Heart left ventricle (tissue), 16 donors: Measurements from ENCODE around the gene CIAO2A. TPM values are rescaled to one million over a fixed set of nuclear protein-coding genes. Genes with fewer than 3 reads are reported as not detected.
A peak's percentile ranks its signal among the peaks of the same experiment; 100 is the strongest.

Experiments
- ATAC-seq, 4 donors: fragments of 200-7000 bp; cut with Tn5 transposase; one replicate each; pipeline ENCODE4 v1.9.1; 2020 to 2022; ENCODE audit warnings: moderate library complexity in 4 of 4, mild to moderate bottlenecking in 3 of 4, moderate number of reproducible peaks in 1 of 4
- DNase-seq, 5 donors: peaks; one replicate each; pipeline ENCODE4 v3.0.0-alpha.2; 2020
- H3K27ac ChIP-seq, 12 donors: fragments of 200-600 bp; sonication (generic) in 4 of 12; one replicate each; pipeline versions ENCODE4 v1.5.0 to v1.8.0; 2016 to 2022; ENCODE audit warnings: mild to moderate bottlenecking in 2 of 12
- H3K27me3 ChIP-seq, 9 donors: fragments of 200-600 bp; sonication (generic) in 2 of 9; one replicate each; pipeline versions ENCODE4 v1.5.1 to v1.8.0; 2016 to 2022; ENCODE audit warnings: mild to moderate bottlenecking in 3 of 9
- H3K36me3 ChIP-seq, 9 donors: fragments of 200-600 bp; sonication (generic) in 2 of 9; one replicate each; pipeline versions ENCODE4 v1.5.0 to v1.8.0; 2018 to 2022; ENCODE audit warnings: mild to moderate bottlenecking in 2 of 9
- H3K4me1 ChIP-seq, 12 donors: fragments of 200-600 bp; sonication (generic) in 4 of 12; one replicate each; pipeline versions ENCODE4 v1.5.0 to v1.8.0; 2016 to 2022; ENCODE audit warnings: mild to moderate bottlenecking in 3 of 12
- H3K4me3 ChIP-seq, 12 donors: fragments of 200-600 bp; sonication (generic) in 4 of 12; one replicate each; pipeline versions ENCODE4 v1.5.0 to v1.8.0; 2017 to 2022; ENCODE audit warnings: mild to moderate bottlenecking in 9 of 12, moderate library complexity in 4 of 12
- H3K9me3 ChIP-seq, 12 donors: fragments of 200-600 bp; sonication (generic) in 4 of 12; one replicate each; pipeline versions ENCODE4 v1.5.0 to v1.8.0; 2016 to 2022; ENCODE audit warnings: mild to moderate bottlenecking in 1 of 12
- POLR2A ChIP-seq, 2 donors: fragments of 450-650 bp; IDR thresholded peaks; one replicate each; pipeline ENCODE4 v1.6.1; 2017; ENCODE audit warnings: antibody characterized with exemption in 2 of 2, mild to moderate bottlenecking in 2 of 2, moderate library complexity in 2 of 2
- WGBS, 4 donors: extraction: QIAGEN DNeasy Blood & Tissue Kit in 2 of 4; methylation state at CpG; one replicate each; pipeline versions ENCODE4 v1.1.5 to v1.1.7; 2013 to 2018; 5-methylcytosine and 5-hydroxymethylcytosine counted together
- intact Hi-C, 10 donors: fragments of 100-400 bp; cut with DNase I; formaldehyde crosslinking; loops; one replicate each; pipeline versions ENCODE4 v1.11.1 to v1.14.2; 2022
- polyA plus RNA-seq, 2 donors: library from polyadenylated mRNA; stranded (reverse); fragments of 200-250 nt; gene quantifications; one replicate each; pipeline ENCODE4 v1.2.3, GENCODE V29; 2013
- total RNA-seq, 9 donors: library from RNA; depleted of rRNA in 2 of 9; stranded (reverse); fragments of >200 nt in 2 of 9; fragmentation: NEBNext Ultra II Directional in 3 of 9; extraction: Animal tissue kit (Norgen Biotek cat#: 25700) in 3 of 9; gene quantifications; one replicate each; pipeline versions ENCODE4 v1.1.0 to v1.2.4, GENCODE V29; 2016 to 2023
- TF ChIP-seq, protein P1 (sequence below), 12 donors: fragments of 200-600 bp; sonication (generic) in 4 of 12; IDR thresholded peaks; one replicate each; pipeline versions ENCODE4 v1.5.0 to v1.8.0; 2018 to 2022; ENCODE audit warnings: antibody characterized with exemption in 12 of 12, mild to moderate bottlenecking in 5 of 12
- donor health status: ischemic (EF 13 %, LVEDD 7.1; RV severe dilation, severe dysfunction).
- donor health status: healthy with polysubstance abuse.
- donor health status: DM: no; HTN: yes; CAD: no.
- donor health status: DM: no; HTN: no; CAD: no.
- donor health status: ischemic (EF 25% LVEDD 6.9; RV normal size, moderate dysfunction).
- donor health status: ischemic (EF 25% LVEDD 5.7; RV mildly dilated, moderate dysfunction).
- donor health status: healthy.
- donor health status: DM: yes; HTN: yes; CAD: no.
- donor health status: ischemic (EF 35%, LVEDD 5.7; RV mildly dilated, moderate dysfunction).
- donor health status: nonischemic (EF 11% LVEDD 7.7; RV severe dilation, severe dysfunction).
- donor health status: DM: yes; HTN: yes; CAD: no.
- donor health status: PGD.
- donor health status: ischemic (EF 29% LVEDD 5.4; RV normal size, mild dysfunction).
- donor health status: nonischemic (EF 23%, LVEDD 6.1; RV moderate dilation, normal function).

Gene CIAO2A
- total and polyA plus RNA-seq, 11 donors = 41.6 to 114 (median 56.5) TPM

DNA sequence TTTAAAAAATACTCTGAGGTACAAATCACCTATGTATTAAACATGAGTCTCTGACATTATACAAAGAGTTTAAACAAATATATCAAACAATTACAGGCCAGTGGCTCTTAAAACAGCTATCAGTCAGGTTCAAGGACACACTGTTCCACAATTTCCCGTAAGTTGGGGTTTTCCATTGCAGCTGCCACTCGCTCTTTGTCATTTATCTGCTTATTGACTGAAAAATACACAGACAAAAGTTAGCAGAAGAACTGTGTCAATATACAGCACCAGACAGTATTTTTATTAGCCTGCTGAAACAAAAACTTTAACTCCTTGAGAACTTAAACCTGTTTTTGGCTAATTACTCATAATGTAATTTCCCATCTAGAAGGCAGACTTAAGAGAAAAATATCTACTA, 20.8 kb downstream of the CIAO2A start:
- WGBS, 4 donors = 85 to 97% (median 86%) methylated on average over 2 of the region's 2 CpGs
- TF ChIP-seq, protein P1, sequence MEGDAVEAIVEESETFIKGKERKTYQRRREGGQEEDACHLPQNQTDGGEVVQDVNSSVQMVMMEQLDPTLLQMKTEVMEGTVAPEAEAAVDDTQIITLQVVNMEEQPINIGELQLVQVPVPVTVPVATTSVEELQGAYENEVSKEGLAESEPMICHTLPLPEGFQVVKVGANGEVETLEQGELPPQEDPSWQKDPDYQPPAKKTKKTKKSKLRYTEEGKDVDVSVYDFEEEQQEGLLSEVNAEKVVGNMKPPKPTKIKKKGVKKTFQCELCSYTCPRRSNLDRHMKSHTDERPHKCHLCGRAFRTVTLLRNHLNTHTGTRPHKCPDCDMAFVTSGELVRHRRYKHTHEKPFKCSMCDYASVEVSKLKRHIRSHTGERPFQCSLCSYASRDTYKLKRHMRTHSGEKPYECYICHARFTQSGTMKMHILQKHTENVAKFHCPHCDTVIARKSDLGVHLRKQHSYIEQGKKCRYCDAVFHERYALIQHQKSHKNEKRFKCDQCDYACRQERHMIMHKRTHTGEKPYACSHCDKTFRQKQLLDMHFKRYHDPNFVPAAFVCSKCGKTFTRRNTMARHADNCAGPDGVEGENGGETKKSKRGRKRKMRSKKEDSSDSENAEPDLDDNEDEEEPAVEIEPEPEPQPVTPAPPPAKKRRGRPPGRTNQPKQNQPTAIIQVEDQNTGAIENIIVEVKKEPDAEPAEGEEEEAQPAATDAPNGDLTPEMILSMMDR (IDR thresholded peaks at IDR 0.05) = no peak
- no peak for TF ChIP-seq POLR2A (IDR thresholded peaks at IDR 0.05)
- H3K4me3 ChIP-seq = no peak overlapping the region
- H3K36me3 ChIP-seq = peaks cover 0 to 47% (median 33%) of the 10 kb centered on the region in 9 donors
- intact Hi-C loops = loop anchor here in 1 of 10 donors (10.0 kb wide), 1 partner anchor 448 kb away; no protein-coding TSS in a partner anchor
- no peaks in the 10 kb centered on the region for H3K27me3 ChIP-seq
- peak overlapping the region in 1 of 12 donors; percentile 84 for H3K27ac ChIP-seq
- ATAC-seq (no peak), DNase-seq (no peak)
- peaks cover 3 to 45% (median 16%) of the 10 kb centered on the region in 12 donors for H3K4me1 ChIP-seq
- H3K9me3 ChIP-seq = no peaks in the 10 kb centered on the region

DNA sequence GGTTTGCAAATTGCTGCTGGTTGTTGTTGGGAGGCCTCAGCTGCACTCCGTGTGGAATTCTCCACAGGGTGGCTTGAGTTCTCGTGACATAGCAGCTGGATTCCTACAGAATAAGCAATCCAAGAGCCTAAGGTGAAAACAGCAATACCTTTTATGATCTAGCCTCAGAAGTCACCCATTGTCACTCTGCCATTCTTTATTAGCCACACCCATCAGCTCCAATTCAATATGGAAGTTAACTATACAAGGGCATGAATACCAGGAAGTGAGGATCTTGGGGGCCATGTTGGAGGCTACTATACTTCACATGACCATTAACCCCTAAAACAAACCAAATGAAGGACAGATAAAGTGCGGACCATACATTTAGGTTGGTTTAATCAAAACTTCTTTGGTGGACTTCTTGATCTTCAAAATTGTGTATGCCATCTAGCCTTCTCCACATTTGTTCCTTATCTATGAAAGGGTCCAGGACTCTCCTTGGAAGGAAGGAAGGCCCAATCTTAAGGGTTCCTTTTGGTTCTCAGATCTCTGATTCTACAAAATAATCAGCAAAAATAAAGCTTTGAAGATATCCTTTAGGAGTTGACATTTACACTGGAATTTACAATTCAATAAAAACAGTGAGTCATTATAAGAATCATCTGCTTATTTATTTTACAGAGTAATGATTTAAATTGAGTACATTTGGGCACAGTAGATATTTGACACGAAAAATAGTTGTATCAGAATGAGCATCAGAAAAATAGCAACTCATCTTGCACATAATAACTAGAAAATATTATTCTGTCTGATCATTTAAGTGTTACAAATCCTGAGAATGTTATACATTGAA, 21.5 kb downstream of the CIAO2A start:
- TF ChIP-seq POLR2A (IDR thresholded peaks at IDR 0.05) = no peak
- TF ChIP-seq, protein P1 (IDR thresholded peaks at IDR 0.05) = no peak
- DNase-seq (no peak), ATAC-seq (no peak)
- H3K4me3 ChIP-seq = no peak overlapping the region
- intact Hi-C loops = loop anchor here in 1 of 10 donors (10.0 kb wide), 1 partner anchor 447 kb away; no protein-coding TSS in a partner anchor
- no peaks in the 10 kb centered on the region for H3K9me3 ChIP-seq
- H3K27ac ChIP-seq = peak overlapping the region in 11 of 12 donors; percentile 13 to 84 (median 50)
- peaks cover 0 to 42% (median 28%) of the 10 kb centered on the region in 9 donors for H3K36me3 ChIP-seq
- peaks cover 3 to 51% (median 18%) of the 10 kb centered on the region in 12 donors for H3K4me1 ChIP-seq
- H3K27me3 ChIP-seq = no peaks in the 10 kb centered on the region
- WGBS, 4 donors = 89 to 96% (median 94%) methylated on average over 4 of the region's 4 CpGs

DNA sequence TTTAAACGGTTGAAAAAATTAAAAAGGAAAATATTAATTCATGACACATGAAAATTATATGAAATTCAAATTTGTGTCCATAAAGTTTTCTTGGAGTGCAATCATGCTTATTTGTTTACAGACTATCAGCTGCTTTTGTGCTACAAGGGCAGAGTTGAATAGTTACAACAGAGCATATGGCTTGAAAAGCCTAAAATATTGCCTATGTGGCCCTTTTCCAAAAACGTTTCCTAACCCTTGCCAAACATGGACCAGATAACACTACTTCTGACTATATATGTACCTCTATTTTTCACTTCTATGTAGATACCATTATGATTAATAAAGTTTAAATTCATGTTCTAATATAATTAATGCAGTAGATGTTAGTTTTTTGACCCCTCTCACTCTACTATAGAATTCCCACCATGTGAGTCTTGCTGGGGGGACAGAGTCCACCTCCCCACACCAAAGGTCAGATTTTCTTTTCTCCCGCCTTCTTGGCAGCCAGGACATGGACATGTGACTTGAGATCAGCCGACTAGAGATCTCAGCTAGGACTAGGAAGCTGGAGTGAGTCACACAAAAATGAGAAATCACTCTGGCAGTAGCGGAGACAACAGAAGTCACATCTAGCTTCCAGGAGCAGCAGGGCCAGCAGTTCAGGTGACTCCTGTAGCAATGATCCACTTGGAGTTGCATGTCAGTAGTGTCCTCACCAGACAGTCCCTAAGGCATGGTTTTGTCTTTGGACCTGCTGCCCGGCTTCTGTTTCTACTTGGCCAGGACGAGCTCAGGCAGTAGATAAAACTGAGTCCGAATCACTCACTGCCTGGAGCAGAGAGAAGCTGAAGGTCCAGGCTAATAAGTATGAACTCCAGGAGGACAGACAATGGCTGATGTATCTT, 22.4 kb downstream of the CIAO2A start:
- WGBS, 4 donors = 40 to 44% (median 43%) methylated on average over 8 of the region's 8 CpGs
- TF ChIP-seq, protein P1 (IDR thresholded peaks at IDR 0.05) = no peak
- TF ChIP-seq POLR2A (IDR thresholded peaks at IDR 0.05) = no peak
- intact Hi-C loops = loop anchor here in 1 of 10 donors (10.0 kb wide), 1 partner anchor 446 kb away; no protein-coding TSS in a partner anchor
- ATAC-seq = peak; percentile 17 to 79 (median 70)
- DNase-seq = peak in 2 of 5 donors; percentile 31 to 38
- no peaks in the 10 kb centered on the region for H3K27me3 ChIP-seq
- peak overlapping the region in 11 of 12 donors; percentile 13 to 84 (median 50) for H3K27ac ChIP-seq
- no peaks in the 10 kb centered on the region for H3K9me3 ChIP-seq
- peaks cover 0 to 42% (median 28%) of the 10 kb centered on the region in 9 donors for H3K36me3 ChIP-seq
- peaks cover 3 to 51% (median 18%) of the 10 kb centered on the region in 12 donors for H3K4me1 ChIP-seq
- no peak overlapping the region for H3K4me3 ChIP-seq
